Activated naive CD4-positive, alpha-beta T cell treated with anti-CD3 and anti-CD28 coated beads, Interleukin-2, amount 50 U/mL, for 24 hours (primary cell): ENCODE data around the gene UCP3.
"Not testable (repeated sequence)": the region's sequence is repeated elsewhere in the genome, so short reads cannot be mapped to it uniquely, and the experiment has no call there.

ENCODE experiments used
- H3K27ac Mint-ChIP-seq: one replicate; pipeline ENCODE4 v1.8.0; 2021; ENCODE audit warnings: mild to moderate bottlenecking, mixed read lengths
- H3K27me3 Mint-ChIP-seq: one replicate; pipeline ENCODE4 v1.8.0; 2021; ENCODE audit warnings: mixed read lengths
- H3K36me3 Mint-ChIP-seq: one replicate; pipeline ENCODE4 v1.8.0; 2021; ENCODE audit warnings: mixed read lengths
- H3K4me1 Mint-ChIP-seq: one replicate; pipeline ENCODE4 v1.8.0; 2021; ENCODE audit warnings: mixed read lengths
- H3K4me3 Mint-ChIP-seq: one replicate; pipeline ENCODE4 v1.8.0; 2021; ENCODE audit warnings: mild to moderate bottlenecking, mixed read lengths
- H3K9me3 Mint-ChIP-seq: one replicate; pipeline ENCODE4 v1.8.0; 2021; ENCODE audit warnings: mixed read lengths

The UCP3 gene

GRCh38 chr11:73996161-73996747 lies 12.6 kb downstream of the UCP3 start:
- Mint-ChIP-seq H3K27me3 (no peaks in the 10 kb centered on the region), H3K4me3 (peak overlapping the region; percentile 59), H3K4me1 (peaks cover 66% of the 10 kb centered on the region), H3K36me3 (peaks cover 3% of the 10 kb centered on the region), H3K27ac (peak overlapping the region; percentile 90), H3K9me3 (no peaks in the 10 kb centered on the region)

DNA sequence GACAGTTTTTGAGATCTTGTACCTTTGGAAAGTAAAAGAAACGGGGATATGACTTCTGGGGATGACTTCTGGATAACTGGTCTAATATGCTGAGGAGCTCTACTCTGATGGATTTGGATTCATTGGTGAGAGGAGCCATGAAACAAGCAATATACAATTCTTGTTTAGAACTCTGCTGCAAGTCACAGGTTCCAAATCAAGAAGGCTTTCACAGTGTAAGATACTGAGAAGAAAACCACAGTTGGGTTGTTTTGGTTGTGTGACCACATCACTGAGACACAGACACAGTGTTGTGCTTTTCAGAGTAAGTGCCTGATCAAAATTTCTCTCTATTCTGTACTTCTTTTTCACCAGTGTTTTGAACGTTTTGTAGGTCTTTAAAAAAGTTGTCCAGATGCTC lies 13.2 kb downstream of the UCP3 start:
- H3K4me3 Mint-ChIP-seq, result peak overlapping the region; percentile 59
- peaks cover 71% of the 10 kb centered on the region for H3K4me1 Mint-ChIP-seq
- peak overlapping the region; percentile 90 for H3K27ac Mint-ChIP-seq
- no peaks in the 10 kb centered on the region for H3K9me3 Mint-ChIP-seq
- no peaks in the 10 kb centered on the region for H3K27me3 Mint-ChIP-seq
- peaks cover 1% of the 10 kb centered on the region for H3K36me3 Mint-ChIP-seq

DNA sequence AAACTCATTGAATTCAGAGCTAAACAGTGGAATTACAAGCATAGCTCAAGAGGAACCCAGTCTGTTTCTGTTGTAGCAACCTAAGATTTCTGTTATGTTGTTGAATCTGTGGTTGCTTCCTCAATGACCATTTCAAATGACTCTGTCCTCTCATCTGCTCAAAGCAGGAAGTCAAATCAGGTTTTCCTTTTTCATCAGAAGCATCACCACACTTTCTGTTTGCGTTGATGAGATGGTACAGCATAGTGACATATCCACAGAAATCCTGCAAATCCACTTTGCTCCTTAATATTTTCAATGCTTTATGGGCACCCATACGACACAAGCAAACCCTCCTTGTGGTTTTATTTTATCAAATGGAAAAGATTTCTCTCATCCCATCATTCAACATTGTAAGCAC lies 13.6 kb downstream of the UCP3 start:
- no peaks in the 10 kb centered on the region for H3K27me3 Mint-ChIP-seq
- H3K4me1 Mint-ChIP-seq, result peaks cover 76% of the 10 kb centered on the region
- H3K9me3 Mint-ChIP-seq, result no peaks in the 10 kb centered on the region
- H3K27ac Mint-ChIP-seq, result peak overlapping the region; percentile 90
- peak overlapping the region; percentile 59 for H3K4me3 Mint-ChIP-seq
- peaks cover 1% of the 10 kb centered on the region for H3K36me3 Mint-ChIP-seq

DNA sequence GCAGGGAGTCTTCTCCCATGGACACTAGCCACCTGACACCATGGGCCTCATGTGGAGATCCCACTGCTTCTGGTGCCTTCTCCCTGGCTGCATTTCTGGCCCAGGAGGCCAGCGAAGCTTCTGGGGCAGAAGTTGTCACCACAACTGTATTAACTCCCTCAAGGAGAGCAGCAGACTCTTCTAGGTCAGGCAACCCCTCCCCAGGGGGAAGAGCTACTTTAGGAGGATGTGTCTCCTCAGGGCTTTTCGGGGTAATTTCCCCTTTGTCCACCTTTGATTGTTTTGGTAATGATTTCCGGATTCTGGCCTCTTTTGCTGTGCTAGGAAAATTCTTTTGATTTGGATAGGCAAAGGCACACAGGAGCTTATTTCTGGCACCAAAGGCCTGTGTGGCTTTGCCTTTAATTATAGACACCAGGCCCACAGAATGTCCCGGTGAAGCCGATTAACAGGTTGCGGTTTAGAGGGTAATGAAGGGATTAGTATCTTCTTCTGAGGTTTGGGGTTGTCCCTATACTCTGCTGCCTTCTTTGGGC lies 17.3 kb downstream of the UCP3 start:
- no peak overlapping the region for H3K27ac Mint-ChIP-seq
- no peaks in the 10 kb centered on the region for H3K27me3 Mint-ChIP-seq
- no peaks in the 10 kb centered on the region for H3K36me3 Mint-ChIP-seq
- peaks cover 55% of the 10 kb centered on the region for H3K4me1 Mint-ChIP-seq
- no peak overlapping the region for H3K4me3 Mint-ChIP-seq
- no peaks in the 10 kb centered on the region for H3K9me3 Mint-ChIP-seq

DNA sequence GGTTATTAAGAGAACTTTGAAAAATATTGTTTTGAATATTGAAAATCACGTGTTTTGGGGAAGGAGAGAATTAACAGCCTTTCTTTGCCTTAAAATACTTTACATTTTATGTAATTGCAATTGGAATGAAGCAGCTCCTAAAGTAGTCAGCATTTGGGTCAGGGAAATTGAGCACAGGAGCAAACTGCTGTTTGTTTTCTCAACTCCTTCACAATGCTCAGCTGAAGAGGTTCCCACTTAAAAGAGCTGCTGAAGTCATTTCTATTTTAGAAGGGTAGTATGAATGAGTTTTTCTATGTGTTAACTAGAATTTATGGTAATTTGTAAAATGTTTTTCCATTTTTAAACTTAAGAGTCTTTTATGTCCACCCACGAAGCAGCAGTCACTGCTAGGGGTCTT lies 18.2 kb downstream of the UCP3 start:
- Mint-ChIP-seq H3K36me3 (no peaks in the 10 kb centered on the region), H3K4me1 (peaks cover 48% of the 10 kb centered on the region), H3K27ac (peak overlapping the region; percentile 51), H3K4me3 (no peak overlapping the region), H3K9me3 (no peaks in the 10 kb centered on the region), H3K27me3 (no peaks in the 10 kb centered on the region)

- H3K9me3 Mint-ChIP-seq, result no peaks in the 10 kb centered on the region
- peaks cover 44% of the 10 kb centered on the region for H3K4me1 Mint-ChIP-seq
- H3K36me3 Mint-ChIP-seq, result no peaks in the 10 kb centered on the region
- H3K4me3 Mint-ChIP-seq, result no peak overlapping the region
- no peaks in the 10 kb centered on the region for H3K27me3 Mint-ChIP-seq
- H3K27ac Mint-ChIP-seq, result no peak overlapping the region
Observed at GRCh38 chr11:73989156-73989555, 19.7 kb downstream of the UCP3 start.

DNA sequence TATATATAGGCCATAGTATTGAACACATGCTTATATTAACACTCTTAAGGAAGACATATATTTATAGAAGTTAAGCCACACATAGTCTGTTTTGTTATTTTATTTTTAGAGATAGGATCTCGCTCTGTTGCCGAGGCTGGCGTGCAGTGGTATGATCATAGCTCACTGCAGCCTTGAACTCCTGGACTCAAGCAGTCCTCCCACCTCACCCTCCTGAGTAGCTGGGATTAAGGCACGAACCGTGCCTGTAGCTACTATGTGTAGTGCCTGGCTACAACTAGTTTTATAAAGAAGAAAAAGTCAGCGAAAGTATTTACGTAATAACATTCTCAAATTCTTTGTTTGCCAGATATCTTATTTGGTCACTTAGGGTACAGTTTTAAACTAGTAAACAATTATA lies 20.7 kb downstream of the UCP3 start:
- Mint-ChIP-seq H3K9me3 (no peaks in the 10 kb centered on the region), H3K27ac (peak overlapping the region; percentile 55), H3K4me1 (peaks cover 52% of the 10 kb centered on the region), H3K4me3 (no peak overlapping the region), H3K36me3 (no peaks in the 10 kb centered on the region), H3K27me3 (no peaks in the 10 kb centered on the region)

- H3K36me3 Mint-ChIP-seq, H3K27me3 Mint-ChIP-seq, H3K27ac Mint-ChIP-seq, H3K9me3 Mint-ChIP-seq: not testable (repeated sequence)
- H3K4me1 Mint-ChIP-seq, result peaks cover 44% of the 10 kb centered on the region
- peak overlapping the region; percentile 16 for H3K4me3 Mint-ChIP-seq
Observed at GRCh38 chr11:73985661-73986060, 23.2 kb downstream of the UCP3 start.

- Mint-ChIP-seq H3K27me3 (no peaks in the 10 kb centered on the region), H3K4me1 (peaks cover 55% of the 10 kb centered on the region), H3K4me3 (peak overlapping the region; percentile 100), H3K27ac (peak overlapping the region; percentile 100), H3K9me3 (no peaks in the 10 kb centered on the region), H3K36me3 (peaks cover 3% of the 10 kb centered on the region)
Observed at GRCh38 chr11:73983741-73984538, 24.9 kb downstream of the UCP3 start.

GRCh38 chr11:73982990-73983740 lies 25.7 kb downstream of the UCP3 start:
- Mint-ChIP-seq H3K27ac (peak overlapping the region; percentile 100), H3K36me3 (peaks cover 4% of the 10 kb centered on the region), H3K9me3 (no peaks in the 10 kb centered on the region), H3K4me3 (peak overlapping the region; percentile 100), H3K27me3 (no peaks in the 10 kb centered on the region), H3K4me1 (peaks cover 61% of the 10 kb centered on the region)

DNA sequence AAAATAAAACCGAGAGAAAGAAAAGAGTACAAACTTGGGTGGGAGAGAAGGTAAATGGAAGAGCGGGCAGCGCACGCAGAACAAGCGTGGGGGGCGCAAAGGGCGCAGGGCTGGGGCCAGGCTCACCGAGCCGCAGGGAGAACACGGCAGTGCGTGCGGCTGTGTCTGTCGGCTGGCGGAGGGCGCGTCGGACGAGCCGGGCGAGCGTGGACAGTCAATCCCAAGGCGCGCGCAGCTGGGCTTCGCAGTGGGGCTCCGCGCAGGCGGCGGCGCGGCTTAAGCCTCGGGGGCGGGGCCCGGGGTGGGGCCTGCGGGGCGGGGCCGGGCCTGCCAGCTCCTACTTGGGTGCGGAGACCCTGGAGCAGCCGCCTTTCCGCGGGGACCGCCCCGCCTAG lies 26.3 kb downstream of the UCP3 start, which contains the start of gene UCP2:
Gene UCP2, minus strand, starts transcription at position 249 of the 395 bp plus-strand sequence. CDS start 4,465 bp downstream, outside the sequence.
- peak within 1 kb of the TSS; percentile 100 for H3K27ac Mint-ChIP-seq
- peaks cover 64% of the 10 kb centered on the region for H3K4me1 Mint-ChIP-seq
- H3K4me3 Mint-ChIP-seq, result peak within 1 kb of the TSS; percentile 100
- peaks cover 5% of the 10 kb centered on the region for H3K36me3 Mint-ChIP-seq
- no peaks in the 10 kb centered on the region for H3K27me3 Mint-ChIP-seq
- no peaks in the 10 kb centered on the region for H3K9me3 Mint-ChIP-seq

GRCh38 chr11:73981051-73981805 lies 27.7 kb downstream of the UCP3 start:
- Mint-ChIP-seq H3K27me3 (no peaks in the 10 kb centered on the region), H3K27ac (peak overlapping the region; percentile 99), H3K4me3 (peak overlapping the region; percentile 100), H3K4me1 (peaks cover 78% of the 10 kb centered on the region), H3K9me3 (no peaks in the 10 kb centered on the region), H3K36me3 (peaks cover 14% of the 10 kb centered on the region)

DNA sequence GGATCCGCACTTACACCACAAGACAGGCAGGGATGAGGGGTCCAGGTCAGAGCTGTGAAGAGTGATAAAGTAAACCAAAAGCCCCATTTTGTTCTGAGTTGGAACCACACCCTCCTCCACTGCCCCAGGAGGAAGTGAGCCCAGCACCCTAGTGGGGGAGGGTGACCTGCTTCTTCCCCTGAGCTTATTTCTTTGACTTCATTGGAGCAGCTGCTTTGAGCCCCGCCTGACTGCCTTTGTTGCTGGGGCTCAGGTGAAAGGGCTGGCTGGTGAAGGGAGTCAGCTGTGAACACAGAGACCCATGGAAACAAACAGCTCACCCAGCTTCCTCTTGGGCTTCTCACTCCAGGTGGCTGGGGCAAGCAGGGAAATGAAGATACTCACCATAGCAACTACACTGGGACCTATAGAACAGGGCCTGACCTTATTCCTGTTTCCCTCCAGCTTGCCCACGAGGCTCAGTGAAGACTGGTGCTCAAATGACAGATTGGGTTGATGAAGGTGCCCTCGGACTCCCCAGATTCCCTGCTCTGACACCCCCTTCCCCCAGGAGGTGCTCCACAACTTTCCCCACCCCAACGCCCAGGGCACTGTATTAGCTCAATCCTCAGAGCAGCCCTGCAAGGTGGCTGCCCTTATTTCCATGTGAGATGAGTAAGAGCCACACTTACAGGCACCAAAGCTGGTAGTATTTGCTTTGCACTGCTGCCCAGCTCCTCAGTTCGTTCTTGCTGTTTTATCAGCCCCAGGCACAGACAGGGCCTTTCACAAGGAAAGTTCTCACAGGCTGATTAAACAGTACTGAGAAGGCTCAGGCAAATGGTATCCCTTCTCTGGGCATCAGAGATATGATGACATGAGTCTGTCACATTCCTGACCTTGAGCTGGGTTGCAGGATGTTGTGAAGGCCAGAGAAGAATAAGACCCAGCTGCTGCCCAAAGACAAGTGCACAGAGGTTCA lies 28.6 kb downstream of the UCP3 start:
- Mint-ChIP-seq H3K4me1 (peaks cover 83% of the 10 kb centered on the region), H3K27me3 (no peaks in the 10 kb centered on the region), H3K36me3 (peaks cover 18% of the 10 kb centered on the region)

GRCh38 chr11:73978576-73979086 lies 30.3 kb downstream of the UCP3 start:
- Mint-ChIP-seq H3K4me3 (peak overlapping the region; percentile 81), H3K4me1 (peaks cover 86% of the 10 kb centered on the region), H3K9me3 (no peaks in the 10 kb centered on the region), H3K27ac (peak overlapping the region; percentile 99), H3K36me3 (peaks cover 27% of the 10 kb centered on the region), H3K27me3 (no peaks in the 10 kb centered on the region)

More for the DNA sequence above, 28.6 kb downstream of the UCP3 start:
- peak overlapping the region; percentile 99 for H3K27ac Mint-ChIP-seq
- peak overlapping the region; percentile 100 for H3K4me3 Mint-ChIP-seq
- H3K9me3 Mint-ChIP-seq, result no peaks in the 10 kb centered on the region
